HCT116 (cell line): ENCODE results near the gene VRK3. TPM values are rescaled to one million over a fixed set of nuclear protein-coding genes. Genes with fewer than 3 reads are reported as not detected.

ENCODE experiments used
- ATAC-seq: fragments of 200-7000 bp; cut with Tn5 transposase; 2 replicates; pipeline ENCODE4 v1.9.1; 2020; ENCODE audit warnings: mild to moderate bottlenecking, moderate library complexity
- BruUV-seq: library from RNA; stranded (reverse); fragments of 400-500 nt; replicated peaks from 2 replicates; lab custom pipeline; 2021; lab: Mats Ljungman, UMichigan
- CTCF ChIA-PET: fragments of 300-600 bp; sonication (Branson Sonifier 250); formaldehyde crosslinking; loops from one replicate; lab custom pipeline; 2021; ENCODE audit warnings: antibody characterized with exemption; lab: Charles Lee
- POLR2A ChIA-PET: fragments of 300-600, 350-600 bp; sonication (Branson Sonifier 250); formaldehyde crosslinking; loops from one replicate; lab custom pipeline; 2021; ENCODE audit warnings: antibody characterized with exemption; lab: Charles Lee
- RAD21 ChIA-PET, 2 experiments: fragments of 300-600 bp; sonication (Branson Sonifier 250); formaldehyde crosslinking; loops; one replicate each; lab custom pipeline; 2023; ENCODE audit warnings: low total read pairs in 2 of 2; ENCODE audit not compliant: uncharacterized antibody in 2 of 2, unreplicated experiment in 2 of 2, low non-redundant PET in 1 of 2; lab: Charles Lee
- DNase-seq: peaks from one replicate; pipeline ENCODE4 v3.0.0-alpha.2; 2010; ENCODE audit warnings: low read depth, low spot score
- H2AFZ ChIP-seq: fragments of 200-600 bp; shearing (Covaris generic), sonication (generic); 2 replicates; pipeline ENCODE4 v1.6.1; 2017; ENCODE audit warnings: low read depth, mixed run types, mixed read lengths, antibody characterized with exemption, low read length; ENCODE audit not compliant: poor library complexity, severe bottlenecking
- H3K27ac ChIP-seq: 2 replicates; pipeline ENCODE4 v1.5.1; 2012; ENCODE audit warnings: low read depth, low read length
- H3K27me3 ChIP-seq: fragments of 200-600 bp; sonication (generic); 2 replicates; pipeline ENCODE4 v1.6.1; 2016; ENCODE audit warnings: mixed run types, low read length, mixed read lengths; ENCODE audit not compliant: insufficient read depth
- H3K36me3 ChIP-seq, 2 experiments: fragments of 200-500 bp in 1 of 2; fragments of 200-600 bp in 1 of 2; sonication (Bioruptor generic) in 1 of 2; sonication (generic) in 1 of 2; 2 replicates each; pipeline versions ENCODE4 v1.5.1 to v1.6.1; 2014 to 2016; ENCODE audit warnings: low read length in 2 of 2, inconsistent platforms in 1 of 2, mixed read lengths in 1 of 2, mixed run types in 1 of 2; ENCODE audit not compliant: insufficient read depth in 2 of 2, control insufficient read depth in 1 of 2
- H3K4me1 ChIP-seq, 2 experiments: fragments of 200-600 bp in 1 of 2; sonication (generic) in 1 of 2; 2 replicates each; pipeline versions ENCODE4 v1.5.1 to v1.6.1; 2012 to 2017; ENCODE audit warnings: low read length in 2 of 2, inconsistent platforms in 1 of 2, mild to moderate bottlenecking in 1 of 2, mixed read lengths in 1 of 2, mixed run types in 1 of 2, moderate library complexity in 1 of 2; ENCODE audit not compliant: insufficient read depth in 2 of 2, control insufficient read depth in 1 of 2
- H3K4me2 ChIP-seq: fragments of 200-600 bp; sonication (generic); 2 replicates; pipeline ENCODE4 v1.6.1; 2017; ENCODE audit warnings: mixed run types, low read length, mixed read lengths
- H3K4me3 ChIP-seq, 2 experiments: fragments of 200-600 bp in 1 of 2; sonication (generic) in 1 of 2; replicated peaks in 1 of 2; 2 replicates each; pipeline ENCODE4 v1.5.1; 2011 to 2016; ENCODE audit warnings: low read length in 2 of 2, control low read depth in 1 of 2, low read depth in 1 of 2, mild to moderate bottlenecking in 1 of 2, mixed read lengths in 1 of 2, mixed run types in 1 of 2
- H3K79me2 ChIP-seq: fragments of 200-600 bp; sonication (generic); 2 replicates; pipeline ENCODE4 v1.6.1; 2017; ENCODE audit warnings: mild to moderate bottlenecking, mixed run types, low read length, moderate library complexity, mixed read lengths; ENCODE audit not compliant: insufficient read depth
- H3K9ac ChIP-seq: fragments of 200-600 bp; sonication (generic); 2 replicates; pipeline ENCODE4 v1.6.1; 2016; ENCODE audit warnings: low read length, mixed read lengths
- H3K9me2 ChIP-seq: fragments of 200-600 bp; sonication (generic), shearing (Covaris generic); 2 replicates; pipeline ENCODE4 v1.6.1; 2017; ENCODE audit warnings: mixed run types, mild to moderate bottlenecking, moderate library complexity; ENCODE audit not compliant: insufficient read depth
- H3K9me3 ChIP-seq, 2 experiments: fragments of 200-500 bp in 1 of 2; fragments of 200-600 bp in 1 of 2; sonication (Bioruptor generic) in 1 of 2; sonication (generic) in 1 of 2; 2 replicates each; pipeline ENCODE4 v1.6.1; 2014 to 2017; ENCODE audit warnings: low read length in 2 of 2, mixed read lengths in 2 of 2, inconsistent platforms in 1 of 2, low read depth in 1 of 2, mild to moderate bottlenecking in 1 of 2, mixed run types in 1 of 2, moderate library complexity in 1 of 2; ENCODE audit not compliant: control insufficient read depth in 1 of 2, insufficient read depth in 1 of 2
- H4K20me1 ChIP-seq: fragments of 200-600 bp; sonication (generic), shearing (Covaris generic); 2 replicates; pipeline ENCODE4 v1.6.1; 2017; ENCODE audit warnings: mixed run types, mild to moderate bottlenecking, moderate library complexity; ENCODE audit not compliant: insufficient read depth
- CBX3 ChIP-seq: IDR thresholded peaks from 2 replicates; pipeline ENCODE4 v1.6.1; 2012; ENCODE audit warnings: low read depth
- CEBPB ChIP-seq: IDR thresholded peaks from 2 replicates; pipeline ENCODE4 v1.6.1; 2012; ENCODE audit warnings: low read depth
- ELF1 ChIP-seq: IDR thresholded peaks from 2 replicates; pipeline ENCODE4 v1.6.1; 2012; ENCODE audit warnings: low read depth, borderline replicate concordance
- EZH2 ChIP-seq: fragments of 200-600 bp; sonication (generic); IDR thresholded peaks from 2 replicates; pipeline ENCODE4 v1.6.1; 2017; ENCODE audit warnings: antibody characterized with exemption, mixed run types
- EZH2phosphoT487 ChIP-seq: fragments of 200-600 bp; IDR thresholded peaks from 2 replicates; pipeline ENCODE4 v1.6.1; 2018; ENCODE audit warnings: antibody characterized with exemption, borderline replicate concordance
- FOSL1 ChIP-seq: IDR thresholded peaks from 2 replicates; pipeline ENCODE4 v1.6.1; 2012; ENCODE audit warnings: low read depth
- JUND ChIP-seq: IDR thresholded peaks from 2 replicates; pipeline ENCODE4 v1.6.1; 2012
- POLR2A ChIP-seq: IDR thresholded peaks from 2 replicates; pipeline ENCODE4 v1.7.0; 2011; ENCODE audit warnings: borderline replicate concordance; ENCODE audit not compliant: insufficient read depth, insufficient read length; ENCODE audit errors: extremely low read depth
- SP1 ChIP-seq: IDR thresholded peaks from 2 replicates; pipeline ENCODE4 v1.6.1; 2012; ENCODE audit warnings: low read depth
- SRF ChIP-seq: IDR thresholded peaks from 2 replicates; pipeline ENCODE4 v1.6.1; 2012; ENCODE audit warnings: low read depth
- TCF7L2 ChIP-seq: IDR thresholded peaks from 2 replicates; pipeline ENCODE4 v1.7.0; 2011; ENCODE audit warnings: borderline replicate concordance, inconsistent platforms; ENCODE audit not compliant: insufficient read depth, insufficient read length; ENCODE audit errors: extremely low read depth
- ZFX ChIP-seq: fragments of 450-650 bp; IDR thresholded peaks from 2 replicates; pipeline ENCODE4 v1.6.1; 2017
- ZNF274 ChIP-seq: fragments of 200-500 bp; sonication (Bioruptor generic); IDR thresholded peaks from 2 replicates; pipeline ENCODE4 v1.6.1; 2014; ENCODE audit warnings: mild to moderate bottlenecking, low read depth, low read length, inconsistent platforms
- intact Hi-C: fragments of 100-400 bp; cut with micrococcal nuclease; formaldehyde crosslinking; loops from 2 replicates; pipeline ENCODE4 v1.10.0; 2022
- total RNA-seq: library from RNA; stranded (reverse); gene quantifications from one replicate; pipeline ENCODE4 v1.2.1, GENCODE V29; 2021; ENCODE audit not compliant: unreplicated experiment
- TF ChIP-seq, protein P1 (sequence below): IDR thresholded peaks from 2 replicates; pipeline ENCODE4 v1.6.1; 2012
- TF ChIP-seq, protein P2 (sequence below), 3 experiments: fragments of 200-600 bp in 1 of 3; sonication (generic) in 1 of 3; IDR thresholded peaks in 2 of 3; conservative IDR thresholded peaks in 1 of 3; 2 replicates each; pipeline ENCODE4 v1.5.1; 2012 to 2017; ENCODE audit warnings: low read depth in 2 of 3, low read length in 2 of 3, antibody characterized with exemption in 1 of 3, borderline replicate concordance in 1 of 3, control low read depth in 1 of 3, mild to moderate bottlenecking in 1 of 3, mixed read lengths in 1 of 3, mixed run types in 1 of 3, moderate library complexity in 1 of 3; ENCODE audit not compliant: insufficient read depth in 1 of 3
- TF ChIP-seq, protein P3 (sequence below): IDR thresholded peaks from 2 replicates; pipeline ENCODE4 v1.6.1; 2012

Gene VRK3
- total RNA-seq, 1 experiment from 2014 or later = 44.0 TPM

DNA sequence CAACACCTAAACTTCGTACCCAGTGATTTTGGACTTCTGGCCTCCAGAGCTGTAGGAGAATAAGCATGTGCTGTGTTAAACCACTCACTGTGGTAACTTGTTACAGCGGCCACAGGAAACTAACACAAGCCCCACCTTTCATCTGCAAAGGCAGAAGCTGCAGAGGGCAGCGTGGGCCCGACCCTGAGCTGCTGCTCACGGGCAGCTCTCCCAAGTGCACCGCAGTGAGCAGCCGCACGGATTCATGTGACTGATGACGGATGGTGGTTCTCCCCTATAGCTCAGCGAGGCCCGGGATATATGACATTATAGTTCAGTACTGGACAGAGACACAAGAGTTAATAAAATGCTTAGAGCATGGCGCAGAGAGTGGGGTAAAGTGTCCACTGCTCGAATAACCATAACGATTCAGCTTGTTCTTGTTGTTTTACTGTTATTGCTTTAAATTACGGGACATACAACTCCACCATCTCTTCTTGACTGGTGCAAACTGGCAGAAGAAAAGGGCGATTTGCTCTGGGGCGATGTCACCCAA, 21.9 kb downstream of the VRK3 start:
- ATAC-seq (no peak), DNase-seq (no peak)
- H3K9me2 ChIP-seq = no peaks in the 10 kb centered on the region
- H3K79me2 ChIP-seq = peaks cover 6% of the 10 kb centered on the region; the same call in 1 of the 2 replicates
- H3K9ac ChIP-seq = peak overlapping the region; percentile 59
- peak overlapping the region; percentile 81 for H3K4me2 ChIP-seq
- no TSS peak for BruUV-seq
- no peaks in the 10 kb centered on the region for H3K27me3 ChIP-seq
- peak overlapping the region; percentile 100 for H3K27ac ChIP-seq
- ChIA-PET RAD21 (no interaction called here), CTCF (interaction anchor here (1.1 kb wide), 1 partner anchor 10 kb away, joined by 3 read pairs; no protein-coding TSS in a partner anchor), POLR2A (interaction anchor here (0.7 kb wide), 1 partner anchor 74 kb away, joined by 5 read pairs; the partner anchor contains the start of genes ATF5 and NUP62)
- TF ChIP-seq JUND (no peak), FOSL1 (no peak), TCF7L2 (no peak), POLR2A (no peak), EZH2 (no peak), ELF1 (no peak), SRF (no peak), SP1 (no peak), CEBPB (no peak), EZH2phosphoT487 (no peak), CBX3 (no peak), ZFX (no peak), ZNF274 (no peak)
- TF ChIP-seq, protein P1, sequence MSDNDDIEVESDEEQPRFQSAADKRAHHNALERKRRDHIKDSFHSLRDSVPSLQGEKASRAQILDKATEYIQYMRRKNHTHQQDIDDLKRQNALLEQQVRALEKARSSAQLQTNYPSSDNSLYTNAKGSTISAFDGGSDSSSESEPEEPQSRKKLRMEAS = no peak
- TF ChIP-seq, protein P2, sequence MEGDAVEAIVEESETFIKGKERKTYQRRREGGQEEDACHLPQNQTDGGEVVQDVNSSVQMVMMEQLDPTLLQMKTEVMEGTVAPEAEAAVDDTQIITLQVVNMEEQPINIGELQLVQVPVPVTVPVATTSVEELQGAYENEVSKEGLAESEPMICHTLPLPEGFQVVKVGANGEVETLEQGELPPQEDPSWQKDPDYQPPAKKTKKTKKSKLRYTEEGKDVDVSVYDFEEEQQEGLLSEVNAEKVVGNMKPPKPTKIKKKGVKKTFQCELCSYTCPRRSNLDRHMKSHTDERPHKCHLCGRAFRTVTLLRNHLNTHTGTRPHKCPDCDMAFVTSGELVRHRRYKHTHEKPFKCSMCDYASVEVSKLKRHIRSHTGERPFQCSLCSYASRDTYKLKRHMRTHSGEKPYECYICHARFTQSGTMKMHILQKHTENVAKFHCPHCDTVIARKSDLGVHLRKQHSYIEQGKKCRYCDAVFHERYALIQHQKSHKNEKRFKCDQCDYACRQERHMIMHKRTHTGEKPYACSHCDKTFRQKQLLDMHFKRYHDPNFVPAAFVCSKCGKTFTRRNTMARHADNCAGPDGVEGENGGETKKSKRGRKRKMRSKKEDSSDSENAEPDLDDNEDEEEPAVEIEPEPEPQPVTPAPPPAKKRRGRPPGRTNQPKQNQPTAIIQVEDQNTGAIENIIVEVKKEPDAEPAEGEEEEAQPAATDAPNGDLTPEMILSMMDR (IDR thresholded peaks at IDR 0.05 in 2 of 3, conservative IDR thresholded peaks at IDR 0.05 in 1 of 3; ENCODE audit: borderline replicate concordance in 1 of 3, insufficient read depth in 1 of 3, low read depth in 2 of 3, low read length in 2 of 3) = no peak
- TF ChIP-seq, protein P3, sequence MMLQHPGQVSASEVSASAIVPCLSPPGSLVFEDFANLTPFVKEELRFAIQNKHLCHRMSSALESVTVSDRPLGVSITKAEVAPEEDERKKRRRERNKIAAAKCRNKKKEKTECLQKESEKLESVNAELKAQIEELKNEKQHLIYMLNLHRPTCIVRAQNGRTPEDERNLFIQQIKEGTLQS = no peak
- H2AFZ ChIP-seq = no peak overlapping the region
- H4K20me1 ChIP-seq = 0 out of 2 replicates have a peak, but pooled peaks cover 4% of the 10 kb centered on the region
- intact Hi-C loops = no loop called here
- 0 out of 4 replicates have a peak overlapping the region, but pooled peaks of 1 of the 2 experiments have one; percentile 50 for H3K4me3 ChIP-seq
- no peaks in the 10 kb centered on the region for H3K9me3 ChIP-seq
- peaks cover 15 to 29% of the 10 kb centered on the region in 2 experiments for H3K36me3 ChIP-seq
- peaks cover 26 to 33% of the 10 kb centered on the region in 2 experiments for H3K4me1 ChIP-seq
